Erythroblast (primary cell): ENCODE data around the gene PRKCI.

Source experiments
- GATA1 ChIP-seq: IDR thresholded peaks from 2 replicates; pipeline ENCODE4 v1.6.1; 2011; ENCODE audit warnings: low read depth, mild to moderate bottlenecking, control low read depth, low read length, moderate library complexity
- POLR2A ChIP-seq: IDR thresholded peaks from 2 replicates; pipeline ENCODE4 v1.6.1; 2011; ENCODE audit warnings: mild to moderate bottlenecking, low read length

DNA sequence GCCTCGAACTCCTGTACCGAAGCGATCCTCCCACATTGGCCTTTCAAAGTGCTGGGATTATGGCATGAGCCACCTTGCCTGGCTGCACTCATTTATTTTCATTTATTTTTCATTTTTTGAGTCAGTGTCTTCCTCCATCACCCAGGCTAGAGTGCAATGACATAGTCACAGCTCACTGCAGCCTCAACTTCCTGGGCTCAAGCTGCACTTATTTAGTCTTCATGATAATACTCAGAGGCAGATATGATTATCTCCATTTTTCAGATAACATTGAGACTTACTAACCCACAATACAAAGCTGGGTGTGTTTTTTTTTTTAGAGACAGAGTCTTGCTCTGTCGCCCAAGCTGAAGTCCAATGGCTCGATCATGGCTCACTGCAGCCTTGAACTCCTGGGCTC, 10.0 kb downstream of the PRKCI start:
- TF ChIP-seq POLR2A, result no peak
- no peak for TF ChIP-seq GATA1
